GM18870 (cell line): ENCODE results near the gene IRGQ.

Experiments used
- ATAC-seq: cut with Tn5 transposase; IDR thresholded peaks from one replicate; pipeline ENCODE4 v1.9.1; 2021; ENCODE audit warnings: moderate library complexity; ENCODE audit not compliant: unreplicated experiment

IRGQ gene

GRCh38 chr19:43546581-43546980 lies 49.4 kb downstream of the IRGQ start:
- no peak for ATAC-seq

- ATAC-seq = no peak
Measured at GRCh38 chr19:43545981-43546380, 50.0 kb downstream of the IRGQ start.

GRCh38 chr19:43545276-43545675 lies 50.7 kb downstream of the IRGQ start:
- no peak for ATAC-seq

GRCh38 chr19:43544077-43544476 lies 51.9 kb downstream of the IRGQ start:
- ATAC-seq = no peak

GRCh38 chr19:43541920-43542650 lies 53.8 kb downstream of the IRGQ start:
- no peak for ATAC-seq

- ATAC-seq = no peak
Measured at GRCh38 chr19:43540381-43540780, 55.6 kb downstream of the IRGQ start.

GRCh38 chr19:43538922-43539321 lies 57.0 kb downstream of the IRGQ start:
- no peak for ATAC-seq

GRCh38 chr19:43534816-43535761 lies 60.8 kb downstream of the IRGQ start:
- no peak for ATAC-seq
